AG04449 (cell line): ENCODE data around the gene OSBPL9.
"Not testable (repeated sequence)": the region's sequence is repeated elsewhere in the genome, so short reads cannot be mapped to it uniquely, and the experiment has no call there.

Experiments
- CTCF ChIA-PET: fragments of 350-600 bp; formaldehyde crosslinking; extraction: SDS; loops from one replicate; lab custom pipeline; 2021; ENCODE audit warnings: antibody characterized with exemption; lab: Yijun Ruan, JAX
- POLR2A ChIA-PET: fragments of 400-600, 350-600 bp; formaldehyde crosslinking; extraction: SDS; loops from one replicate; lab custom pipeline; 2020; ENCODE audit warnings: antibody characterized with exemption, inconsistent platforms; lab: Yijun Ruan, JAX
- DNase-seq: peaks from one replicate; pipeline ENCODE4 v3.0.0-alpha.2; 2010; ENCODE audit warnings: low read depth, low spot score
- H3K4me3 ChIP-seq: 2 replicates; pipeline ENCODE4 v1.5.1; 2011; ENCODE audit warnings: low read depth, mild to moderate bottlenecking, control low read depth, low read length
- CTCF ChIP-seq: IDR thresholded peaks from one replicate; pipeline ENCODE4 v1.5.1; 2011; ENCODE audit warnings: mild to moderate bottlenecking, moderate library complexity, low read length, control low read depth, inconsistent platforms; ENCODE audit not compliant: insufficient read depth; ENCODE audit errors: missing control alignments

OSBPL9 gene

GRCh38 chr1:51642739-51643142 lies 25.8 kb downstream of the OSBPL9 start:
- H3K4me3 ChIP-seq = no peak overlapping the region
- ChIA-PET CTCF (interaction anchor here (4.7 kb wide), 1 partner anchor 126 kb away, joined by 23 read pairs; no protein-coding TSS in a partner anchor), POLR2A (no interaction called here)
- peak; percentile 91 for DNase-seq
- no peak for TF ChIP-seq CTCF

DNA sequence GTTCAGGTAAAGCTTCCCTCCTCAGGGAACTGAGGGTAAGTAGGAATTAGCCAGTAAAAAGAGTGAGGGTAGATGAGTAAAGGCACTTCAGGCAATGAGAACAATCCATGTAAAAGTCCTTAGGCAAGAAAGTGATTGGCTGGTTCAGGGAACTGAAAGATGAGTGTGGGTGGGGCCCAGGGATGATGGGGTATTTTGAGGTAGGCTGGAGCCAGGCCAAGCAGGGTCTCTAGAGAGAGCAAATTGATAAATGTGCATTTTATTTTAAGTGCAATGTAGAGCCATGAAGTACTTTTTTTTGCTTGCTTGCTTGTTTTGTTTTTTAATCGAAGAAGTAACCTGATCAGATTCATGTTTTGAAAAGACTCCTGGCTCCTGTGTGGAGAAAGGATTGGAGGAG lies 26.5 kb downstream of the OSBPL9 start:
- H3K4me3 ChIP-seq = no peak overlapping the region
- POLR2A ChIA-PET = no interaction called here
- no peak for DNase-seq
- TF ChIP-seq CTCF = no peak
- CTCF ChIA-PET = interaction anchor here (4.7 kb wide), 1 partner anchor 126 kb away, joined by 23 read pairs; no protein-coding TSS in a partner anchor

- ChIA-PET CTCF (interaction anchor here (4.7 kb wide), 1 partner anchor 125 kb away, joined by 23 read pairs; no protein-coding TSS in a partner anchor), POLR2A (interaction anchor here (0.6 kb wide), 1 partner anchor 1052 kb away, joined by 3 read pairs; no protein-coding TSS in a partner anchor)
- no peak for TF ChIP-seq CTCF
- no peak for DNase-seq
- H3K4me3 ChIP-seq = no peak overlapping the region
Measured at GRCh38 chr1:51644020-51644419, 27.1 kb downstream of the OSBPL9 start.

- ChIA-PET POLR2A (interaction anchor here (0.6 kb wide), 2 partner anchors 16 to 1052 kb away, joined by 3 read pairs; no protein-coding TSS in a partner anchor), CTCF (interaction anchor here (0.8 to 4.7 kb wide), 4 partner anchors 11 to 124 kb away, joined by 3 to 23 read pairs (median 4); no protein-coding TSS in a partner anchor)
- DNase-seq = no peak
Measured at GRCh38 chr1:51644533-51645197, 27.8 kb downstream of the OSBPL9 start.

GRCh38 chr1:51646592-51646991 lies 29.7 kb downstream of the OSBPL9 start:
- POLR2A ChIA-PET, H3K4me3 ChIP-seq, DNase-seq, CTCF ChIA-PET: not testable (repeated sequence)

More at GRCh38 chr1:51644533-51645197, 27.8 kb downstream of the OSBPL9 start:
- TF ChIP-seq CTCF = no peak
- H3K4me3 ChIP-seq = no peak overlapping the region

DNA sequence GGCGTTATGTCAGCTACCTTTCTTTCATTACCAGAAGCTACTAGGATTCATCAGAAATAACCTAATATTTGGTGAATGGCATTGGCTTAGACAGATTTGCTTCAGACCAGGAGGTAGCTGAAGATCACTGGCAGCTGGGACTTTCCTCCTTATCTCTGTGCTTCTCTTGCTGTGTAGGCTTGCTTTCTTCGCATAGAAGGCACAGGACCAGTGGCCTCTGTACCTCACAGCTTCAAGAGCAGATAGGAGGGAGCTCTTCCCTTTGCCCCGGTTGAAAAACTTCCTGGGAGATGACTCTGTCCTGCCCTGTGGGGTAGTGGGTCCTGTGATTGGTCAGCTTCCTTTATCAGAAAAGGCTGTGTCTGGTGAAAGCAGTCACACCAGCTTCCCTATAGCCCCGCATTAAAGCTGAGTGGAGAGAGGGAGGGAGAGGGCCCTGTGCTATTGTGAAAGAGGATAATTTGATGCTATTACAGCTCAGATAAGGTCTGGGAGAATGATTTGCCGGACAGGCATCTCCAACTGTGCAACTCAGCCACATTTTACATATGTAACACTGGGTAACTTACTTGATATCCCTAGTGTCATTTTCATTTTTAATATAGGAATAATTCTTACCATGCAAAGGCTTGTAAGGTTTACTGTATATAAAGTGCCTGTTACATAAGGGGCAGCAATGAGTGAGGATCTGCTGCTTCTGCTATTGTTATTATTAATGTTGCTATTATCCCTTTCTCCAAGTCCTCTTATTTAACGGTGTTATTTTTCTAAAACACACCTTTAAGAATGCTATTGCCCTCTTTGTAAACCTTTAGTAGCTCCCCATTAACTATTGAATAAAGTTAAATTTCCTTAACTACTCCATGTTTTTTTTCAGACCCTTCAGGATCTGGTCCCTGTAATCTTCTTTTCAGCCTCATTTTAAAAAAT lies 31.6 kb downstream of the OSBPL9 start:
- ChIA-PET POLR2A (interaction anchor here (0.5 to 1.0 kb wide), 3 partner anchors 24 to 228 kb away, joined by 3 read pairs; no protein-coding TSS in a partner anchor), CTCF (interaction anchor here (1.0 to 2.3 kb wide), 4 partner anchors 10 to 120 kb away, joined by 3 to 11 read pairs (median 4); no protein-coding TSS in a partner anchor)
- peak; percentile 71 for DNase-seq
- H3K4me3 ChIP-seq = no peak overlapping the region
- TF ChIP-seq CTCF = no peak
